HG03520 (cell line): Measurements from ENCODE around the gene LCOR.
"Not testable (repeated sequence)": the region's sequence is repeated elsewhere in the genome, so short reads cannot be mapped to it uniquely, and the experiment has no call there.

Experiments used
- ATAC-seq: cut with Tn5 transposase; IDR thresholded peaks from one replicate; pipeline ENCODE4 v1.9.1; 2021; ENCODE audit warnings: mild to moderate bottlenecking, moderate library complexity; ENCODE audit not compliant: unreplicated experiment

Gene LCOR

DNA sequence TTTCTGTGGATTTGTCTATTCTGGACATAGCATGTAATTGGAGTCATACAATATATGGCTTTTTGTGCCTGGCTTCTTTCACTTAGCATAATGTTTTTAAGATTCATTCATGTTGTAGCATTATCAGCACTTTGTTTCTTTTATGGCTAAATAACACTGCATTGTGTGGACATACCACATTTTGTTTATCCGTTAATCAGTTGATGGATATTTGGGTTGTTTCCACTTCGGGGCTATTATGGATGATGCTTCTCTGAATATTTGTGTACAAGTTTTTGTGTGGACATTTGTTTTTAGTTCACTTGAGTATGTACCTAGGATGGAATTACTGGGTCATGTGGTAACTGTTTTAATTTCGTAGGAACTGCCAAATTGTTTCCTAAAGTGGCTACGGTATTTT lies 6.4 kb downstream of the LCOR start:
- no peak for ATAC-seq

DNA sequence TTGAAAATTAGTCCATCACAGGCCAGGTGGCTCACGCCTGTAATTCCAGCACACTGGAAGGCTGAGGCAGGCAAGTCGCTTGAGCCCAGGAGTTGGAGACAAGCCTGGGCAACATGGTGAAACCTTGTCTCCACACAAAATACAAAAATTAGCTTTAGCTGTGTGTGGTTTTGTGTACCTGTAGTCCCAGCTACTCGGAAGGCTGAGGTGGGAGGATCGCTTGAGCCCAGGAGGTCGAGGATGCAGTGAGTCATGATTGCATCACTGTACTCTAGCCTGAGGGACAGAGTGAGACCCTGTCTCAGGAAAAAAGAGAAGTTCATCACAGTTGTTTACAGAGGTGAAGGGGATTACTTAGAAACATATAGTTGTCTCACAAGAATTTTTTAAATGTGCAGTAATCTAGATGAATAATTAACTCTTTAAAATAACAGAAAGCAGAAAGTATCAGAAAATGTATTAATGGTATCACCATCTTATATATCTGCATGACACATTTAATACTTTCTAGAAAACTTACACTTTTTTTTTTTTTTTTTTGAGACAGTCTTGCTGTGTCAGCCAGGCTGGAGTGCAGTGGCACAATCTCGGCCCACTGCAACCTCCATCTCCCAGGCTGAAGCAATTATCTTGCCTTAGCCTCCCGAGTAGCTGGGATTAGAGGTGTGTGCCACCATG lies 8.9 kb downstream of the LCOR start:
- no peak for ATAC-seq

DNA sequence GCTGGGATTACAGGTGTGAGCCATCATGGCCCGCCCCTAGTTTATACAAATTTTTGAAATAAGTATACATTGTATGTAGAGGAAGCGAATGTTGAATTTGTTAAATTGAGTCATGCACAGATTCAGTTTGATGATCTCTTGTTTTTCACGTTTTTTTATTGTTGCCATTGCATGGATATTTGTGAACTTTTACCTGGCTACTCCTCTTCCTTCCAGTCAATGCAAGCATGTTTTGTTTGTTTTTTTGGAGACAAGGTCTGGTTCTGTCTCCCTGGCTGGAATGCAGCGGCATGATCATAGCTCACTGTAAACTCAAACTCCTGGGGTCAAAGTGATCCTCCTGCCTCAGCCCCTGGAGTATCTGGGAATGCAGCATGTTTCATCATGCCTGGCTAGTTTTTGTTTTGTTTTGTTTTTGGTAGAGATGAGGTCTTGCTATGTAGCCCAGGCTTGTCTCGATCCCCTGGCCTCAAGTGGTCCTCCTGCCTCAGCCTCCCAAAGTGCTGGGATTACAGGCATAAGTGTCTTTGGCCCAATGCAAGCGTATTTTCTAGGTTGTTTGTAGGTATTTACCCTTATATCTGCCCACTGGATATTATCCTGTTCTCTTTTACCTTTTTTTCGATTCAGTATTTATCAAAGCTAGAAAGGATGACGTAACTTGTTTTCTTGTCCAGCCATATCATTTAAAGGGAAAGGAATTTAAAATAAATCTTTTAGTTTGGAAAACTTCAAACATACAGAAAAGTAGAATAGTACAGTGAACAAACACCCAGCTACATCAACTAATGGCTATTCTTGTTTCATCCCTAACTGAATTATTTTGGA lies 11.0 kb downstream of the LCOR start:
- no peak for ATAC-seq

DNA sequence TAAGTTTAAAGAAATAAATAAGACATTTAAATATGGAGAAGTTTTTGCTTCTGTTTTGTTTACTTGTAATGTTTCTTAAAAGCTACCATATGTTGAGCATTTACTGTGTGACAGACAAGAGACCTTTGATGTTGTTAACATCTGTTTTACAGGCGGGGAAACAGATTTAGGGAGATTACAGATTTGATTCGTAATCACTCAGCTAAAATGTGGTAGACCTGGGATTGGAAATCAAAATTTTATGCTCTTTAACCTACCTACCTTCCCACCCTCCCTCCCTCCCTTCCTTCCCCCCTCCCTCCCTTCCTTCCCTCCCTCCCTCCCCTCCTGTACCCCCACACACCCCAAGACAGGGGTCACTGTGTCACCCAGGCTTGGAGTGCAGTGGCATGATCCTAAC lies 11.7 kb downstream of the LCOR start:
- ATAC-seq: no peak

DNA sequence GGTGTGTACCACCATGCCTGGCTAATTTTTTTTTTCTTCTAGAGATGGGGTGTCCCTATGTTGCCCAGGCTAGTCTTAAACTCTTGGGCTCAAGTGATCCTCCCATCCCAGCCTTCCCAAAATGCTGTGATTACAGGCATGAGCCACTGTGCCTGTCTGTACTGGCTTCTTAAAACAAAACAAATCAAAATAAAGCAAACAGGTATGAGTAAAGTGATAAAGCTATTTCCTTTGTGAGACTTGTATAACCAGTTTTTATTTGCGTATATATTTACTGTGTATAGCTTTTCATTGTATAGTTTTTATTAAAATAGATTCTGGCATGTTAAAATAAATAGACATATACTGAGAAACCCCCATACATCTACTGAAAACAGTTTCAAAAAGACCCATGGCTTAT lies 14.3 kb downstream of the LCOR start:
- ATAC-seq: no peak

DNA sequence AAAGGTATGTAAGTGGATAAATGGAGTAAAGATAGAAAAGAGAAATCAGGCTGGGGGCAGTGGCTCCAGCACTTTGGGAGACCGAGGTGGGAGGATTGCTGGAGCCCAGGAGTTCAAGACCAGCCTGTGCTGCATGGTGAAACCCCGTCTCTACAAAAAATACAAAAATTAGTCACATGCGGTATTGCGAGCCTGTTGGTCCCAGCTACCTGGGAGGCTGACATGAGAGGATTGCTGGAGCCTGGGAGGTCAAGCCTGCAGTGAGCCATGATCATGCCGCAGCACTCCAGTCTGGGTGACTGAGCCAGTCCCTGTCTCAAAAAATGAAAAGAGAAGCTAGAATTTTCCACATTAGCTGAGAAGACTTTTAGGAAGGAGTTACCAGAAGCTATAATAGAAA lies 14.8 kb downstream of the LCOR start:
- no peak for ATAC-seq

DNA sequence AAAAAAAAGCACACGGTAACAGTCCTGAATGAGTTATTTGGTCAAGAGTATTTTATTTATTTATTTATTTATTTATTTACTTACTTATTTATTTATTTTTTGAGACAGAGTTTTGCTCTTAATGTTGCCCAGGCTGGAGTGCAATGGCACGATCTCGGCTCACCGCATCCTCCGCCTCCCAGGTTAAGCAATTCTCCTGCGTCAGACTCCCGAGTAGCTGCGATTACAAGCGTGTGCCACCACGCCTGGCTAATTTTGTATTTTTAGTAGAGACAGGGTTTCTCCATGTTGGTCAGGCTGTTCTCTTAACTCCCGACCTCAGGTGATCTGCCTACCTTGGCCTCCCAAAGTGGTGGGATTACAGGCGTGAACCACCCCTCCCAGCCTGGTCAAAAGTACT lies 15.3 kb downstream of the LCOR start:
- not testable (repeated sequence) for ATAC-seq

DNA sequence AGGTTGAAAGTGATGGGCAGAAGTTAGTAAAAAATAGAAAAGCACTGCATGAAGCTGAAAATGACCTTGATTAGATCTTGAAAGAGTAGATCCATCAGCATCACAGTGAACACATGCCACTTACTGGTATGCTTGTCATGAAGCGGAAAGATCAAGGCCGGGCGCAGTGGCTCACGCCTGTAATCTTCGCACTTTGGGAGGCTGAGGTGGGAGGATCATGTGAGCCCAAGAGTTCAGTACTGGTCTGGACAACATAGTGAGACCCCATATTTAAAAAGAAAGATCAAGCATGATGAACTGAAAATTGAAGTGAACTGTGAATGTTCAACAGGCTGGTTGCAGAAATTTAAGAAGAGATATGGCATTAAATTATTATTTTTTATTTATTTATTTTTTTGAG lies 18.0 kb downstream of the LCOR start:
- no peak for ATAC-seq

DNA sequence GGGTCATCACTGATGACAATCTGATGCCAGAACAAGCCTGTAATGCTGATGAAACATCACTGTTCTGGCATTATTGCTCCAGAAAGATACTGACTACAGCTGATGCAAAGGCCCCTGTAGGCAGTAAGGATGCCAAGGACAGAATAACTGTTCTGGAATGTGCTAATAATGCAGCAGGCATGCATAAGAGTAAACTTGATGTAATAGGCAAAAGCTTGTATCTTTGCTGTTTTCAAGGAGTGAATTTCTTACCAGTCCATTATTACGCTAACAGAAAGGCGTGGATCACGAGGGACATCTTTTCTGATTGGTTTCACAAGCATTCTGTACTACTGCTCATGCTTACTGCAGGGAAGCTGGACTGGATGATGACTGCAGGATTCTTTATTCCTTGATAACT lies 18.7 kb downstream of the LCOR start:
- no peak for ATAC-seq

DNA sequence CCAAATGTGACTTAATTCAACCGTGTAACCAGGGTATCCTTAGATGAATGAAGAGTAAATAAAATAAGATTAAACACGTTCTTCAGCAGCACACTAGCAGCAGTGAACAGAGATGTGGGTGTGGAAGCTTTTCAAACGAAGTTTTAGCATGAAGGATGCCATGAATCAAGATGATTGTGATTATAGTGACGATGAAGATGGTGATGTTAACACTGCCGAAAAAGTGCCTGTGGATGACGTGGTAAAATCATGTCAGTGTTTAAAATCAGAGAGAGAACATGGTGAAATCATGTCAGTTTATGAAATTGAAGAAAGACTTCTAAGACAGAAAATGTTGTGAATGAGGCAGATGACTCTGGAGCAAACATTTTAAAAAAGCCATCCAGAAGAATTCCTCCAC lies 19.2 kb downstream of the LCOR start:
- ATAC-seq: no peak

DNA sequence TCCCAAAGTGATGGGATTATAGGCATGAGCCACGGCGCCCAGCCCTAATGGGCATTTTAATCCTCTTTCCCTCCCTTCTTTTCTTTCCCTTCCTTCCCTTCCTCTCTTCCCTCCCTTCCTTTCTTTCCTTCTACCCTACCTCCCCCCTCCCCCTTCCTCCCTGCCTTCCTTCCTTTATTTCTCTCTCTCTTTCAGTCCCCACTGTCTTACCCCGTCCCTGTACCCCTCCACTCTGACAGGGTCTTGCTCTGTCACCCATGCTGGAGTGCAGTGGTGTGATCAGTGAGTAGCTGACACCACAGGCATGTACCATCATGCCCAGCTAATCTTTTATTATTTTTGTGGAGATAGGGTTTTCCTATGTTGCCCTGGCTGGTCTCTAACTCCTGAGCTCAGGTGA lies 24.2 kb downstream of the LCOR start:
- no peak for ATAC-seq

DNA sequence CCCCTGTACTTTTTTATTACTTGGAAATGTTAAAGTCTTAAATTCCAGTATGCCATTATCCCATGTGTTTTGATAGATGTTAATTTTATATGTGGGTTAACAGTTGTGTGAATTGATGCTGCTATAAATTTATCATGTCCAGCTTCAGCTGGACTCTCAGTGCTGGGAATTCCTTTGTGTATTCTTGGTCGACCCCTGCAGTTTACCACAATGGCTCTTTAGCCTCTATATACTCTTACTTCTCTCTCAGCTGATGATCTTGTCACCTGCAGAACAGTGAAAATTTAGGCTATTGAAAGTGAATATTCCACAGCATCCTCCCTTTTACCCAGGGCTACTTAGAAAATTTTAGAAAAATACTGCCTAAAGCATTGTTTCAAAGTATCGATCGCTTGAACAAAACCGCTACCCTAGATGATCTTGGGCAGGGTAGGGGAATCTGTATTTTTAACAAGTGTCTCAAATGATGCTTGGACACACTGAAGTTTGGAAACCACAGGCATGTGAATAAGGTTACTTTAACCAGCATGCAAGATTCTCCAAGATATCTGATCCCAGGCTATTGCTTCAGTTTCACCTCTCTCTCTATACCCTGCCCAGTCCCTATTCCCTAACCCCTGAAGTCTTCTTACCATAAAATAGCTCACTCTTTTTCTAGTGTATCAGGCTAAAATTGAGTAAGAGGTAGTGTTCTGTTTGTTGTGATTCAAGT lies 25.4 kb downstream of the LCOR start:
- no peak for ATAC-seq

DNA sequence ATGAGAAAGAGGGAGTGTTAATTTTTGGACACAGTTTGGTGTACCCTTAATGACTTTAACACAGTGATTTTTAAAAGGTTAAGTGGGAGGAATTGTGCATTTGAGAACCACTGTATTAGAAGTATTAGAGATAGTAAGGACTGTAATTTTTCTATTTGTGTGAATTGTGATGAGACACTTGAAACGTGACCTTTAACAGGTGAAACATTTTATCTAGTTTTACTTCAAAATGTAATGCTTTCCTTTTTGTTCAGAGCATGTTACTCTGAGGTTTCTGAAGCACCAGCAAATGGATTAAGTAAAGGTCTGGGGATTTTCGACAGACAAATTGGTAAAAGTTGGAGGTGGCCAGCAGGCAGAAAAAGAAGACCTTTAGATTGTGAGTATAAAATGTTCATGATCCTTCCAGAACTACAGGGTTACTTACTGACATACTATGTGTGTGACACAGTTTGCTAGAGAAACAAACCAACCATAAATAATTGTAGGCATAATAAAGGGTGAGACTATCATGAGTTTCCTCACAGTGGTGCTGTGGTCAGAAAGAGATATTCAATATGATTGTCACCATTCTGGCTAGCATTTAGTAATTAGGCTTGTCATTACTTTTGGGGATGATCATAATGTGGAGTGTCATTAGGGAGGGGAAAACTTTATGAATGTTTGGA lies 26.1 kb downstream of the LCOR start:
- no peak for ATAC-seq

DNA sequence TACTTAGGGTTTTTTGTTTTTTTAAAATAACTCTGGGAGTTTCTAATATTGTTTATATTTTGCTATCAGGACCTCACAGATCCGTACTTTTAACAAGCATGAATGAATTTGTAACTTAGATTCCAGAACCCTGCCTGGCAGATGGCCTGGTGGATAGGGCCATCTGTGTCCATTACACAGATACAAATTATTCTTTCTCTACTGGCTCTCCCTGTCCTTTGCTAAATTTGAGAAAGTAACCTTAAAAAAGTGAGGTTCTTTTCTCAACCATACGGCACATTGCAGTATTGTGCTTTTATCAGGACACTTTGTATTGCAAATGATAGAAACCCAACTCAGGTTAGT lies 26.6 kb downstream of the LCOR start:
- no peak for ATAC-seq

DNA sequence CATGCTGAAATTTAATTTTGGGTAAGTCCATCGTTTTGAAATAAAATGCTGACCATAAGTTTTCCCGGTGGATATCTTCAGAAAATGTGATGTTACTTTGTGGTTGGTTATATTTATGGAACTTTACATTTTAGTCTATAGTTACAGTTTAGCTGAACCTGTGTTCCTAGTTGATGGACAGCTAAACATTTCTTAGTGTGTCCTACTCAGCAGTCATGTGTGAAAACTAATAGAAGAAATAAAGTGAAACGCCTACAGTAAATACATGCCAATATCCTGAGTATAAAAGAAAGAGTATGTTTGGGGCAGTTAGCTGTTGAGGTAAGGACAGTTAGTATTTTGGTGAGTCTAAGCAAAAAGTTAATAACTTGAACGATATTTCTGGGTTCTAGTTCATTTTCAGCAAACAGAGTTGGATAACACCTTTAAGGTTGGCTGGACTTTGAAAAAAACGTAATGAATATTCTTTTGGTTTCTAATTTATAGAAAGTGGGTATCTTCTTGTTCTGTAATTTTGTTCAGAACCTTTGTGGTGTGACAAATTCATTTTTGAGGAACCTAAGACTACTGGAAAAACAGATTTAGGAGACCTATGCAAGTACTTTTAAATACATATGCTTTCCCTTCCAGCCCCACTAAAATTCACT lies 28.7 kb downstream of the LCOR start:
- ATAC-seq: no peak

DNA sequence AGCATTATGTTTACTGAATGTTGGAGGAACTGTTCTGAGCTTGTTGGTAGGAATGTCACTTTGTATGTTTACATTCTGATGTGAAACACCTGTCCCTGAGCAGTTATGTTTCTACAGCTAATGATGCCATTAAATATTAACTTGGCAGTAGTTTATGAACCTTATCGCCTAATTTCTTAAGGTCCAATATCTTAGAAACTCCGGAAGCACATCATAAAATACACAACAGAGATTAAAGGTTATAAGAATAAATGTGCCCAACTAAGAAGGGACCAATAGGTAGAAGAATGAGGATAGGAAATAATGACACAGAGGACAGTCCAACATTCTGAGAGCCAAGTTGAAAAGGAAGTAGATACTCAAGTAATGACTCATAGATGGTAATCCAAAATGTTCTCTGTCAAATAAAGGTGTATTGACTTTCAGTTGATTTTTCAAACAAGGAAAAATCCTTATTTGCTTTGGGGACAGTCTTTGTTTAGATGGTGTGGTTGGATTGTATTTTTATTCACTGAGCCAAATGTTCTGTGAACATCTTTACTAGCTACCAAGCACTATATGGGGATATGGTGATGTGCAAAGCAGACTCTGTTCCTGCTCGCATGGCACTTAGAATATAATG lies 31.9 kb downstream of the LCOR start:
- peak; percentile 71 for ATAC-seq

DNA sequence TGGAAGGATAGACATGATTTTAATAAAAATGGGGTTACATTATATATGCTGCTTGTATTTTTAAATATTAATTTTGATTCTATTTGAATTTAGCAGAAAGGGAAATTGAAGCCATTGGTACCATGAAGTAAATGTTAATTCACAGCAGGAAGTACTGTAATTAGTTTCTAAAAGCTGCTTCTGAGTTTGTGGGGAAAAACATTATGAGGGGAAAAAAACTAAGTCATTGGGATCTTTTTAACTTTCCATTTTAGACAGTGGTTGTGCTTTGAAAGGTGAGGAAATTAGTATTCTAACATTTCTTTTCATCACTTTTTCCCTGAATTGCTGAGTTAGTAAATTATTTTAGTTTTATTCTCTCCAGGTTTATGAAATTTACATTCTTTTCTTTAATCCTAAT lies 41.0 kb downstream of the LCOR start:
- no peak for ATAC-seq

DNA sequence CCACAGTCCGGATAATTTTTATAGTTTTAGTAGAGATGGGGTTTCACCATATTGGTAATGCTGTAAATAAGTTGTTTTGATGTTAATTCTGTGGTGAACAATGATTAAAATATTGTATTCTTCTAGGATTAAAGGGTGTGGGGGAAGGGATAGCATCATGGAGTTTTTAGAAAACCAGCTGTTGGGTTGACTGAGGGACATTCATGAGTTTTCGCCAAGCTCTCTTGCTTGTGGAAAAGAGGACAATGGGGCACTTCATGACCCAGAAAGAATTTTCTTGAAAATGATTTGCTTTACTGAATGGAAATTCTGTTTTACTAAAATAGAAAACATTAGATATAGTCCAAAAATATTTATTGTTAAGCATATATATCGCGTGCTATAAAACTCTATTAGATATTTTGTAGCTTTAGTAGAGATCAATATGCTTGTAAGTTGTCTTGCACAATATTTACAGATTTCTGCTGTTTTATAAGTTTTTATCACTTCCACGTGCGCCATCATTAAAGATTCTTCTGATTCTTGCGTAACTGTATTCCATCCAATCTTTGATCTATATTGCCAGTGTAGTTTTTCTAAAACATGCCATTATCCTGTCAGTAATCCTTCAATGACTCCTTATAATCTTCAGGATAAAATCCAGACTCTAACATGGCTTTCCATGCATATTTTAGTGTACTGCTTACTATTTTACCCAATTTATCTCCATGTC lies 41.8 kb downstream of the LCOR start:
- ATAC-seq: no peak

DNA sequence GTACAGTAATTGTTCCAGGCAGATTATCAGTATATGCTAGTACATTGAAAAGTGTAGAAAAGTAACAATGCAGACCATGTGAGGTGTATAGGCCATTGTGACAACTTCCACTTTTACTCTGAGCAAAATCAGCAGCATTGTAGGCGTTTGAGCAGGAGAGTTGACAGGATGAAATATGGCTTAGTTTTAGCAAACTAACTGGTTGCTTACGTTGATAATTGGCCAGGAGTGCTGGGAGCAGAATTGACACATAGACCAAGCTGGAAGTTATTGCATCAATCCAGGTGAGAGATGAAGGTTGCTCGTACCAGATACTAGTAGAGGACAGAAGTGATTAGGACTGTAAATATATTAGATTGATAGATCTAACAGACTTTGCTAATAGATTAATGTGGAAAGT lies 46.0 kb downstream of the LCOR start:
- no peak for ATAC-seq

DNA sequence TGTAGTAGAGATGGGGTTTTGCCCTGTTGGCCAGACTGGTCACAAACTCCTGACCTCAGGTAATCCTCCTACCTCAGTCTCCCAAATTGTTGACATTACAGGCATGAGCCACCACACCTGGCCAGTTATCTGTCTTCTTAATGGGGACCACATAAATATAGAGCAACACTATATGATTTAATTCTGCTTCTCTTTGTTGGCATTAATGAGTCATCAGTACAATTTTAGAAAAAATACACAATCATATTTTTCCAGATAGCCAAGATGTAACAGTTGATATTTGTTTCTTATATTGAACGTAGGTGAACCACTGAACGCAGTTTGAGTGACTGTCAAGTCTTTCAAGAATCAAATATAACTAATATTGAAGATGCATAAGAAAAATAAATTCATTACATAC lies 48.5 kb downstream of the LCOR start:
- no peak for ATAC-seq
